Measurements from ENCODE around the gene EXPH5. TPM values are rescaled to one million over a fixed set of nuclear protein-coding genes. Genes with fewer than 3 reads are reported as not detected.

EXPH5 gene
- total and polyA plus RNA-seq, 9 of the 15 experiments (the other 6 are each of a cell fraction or from before 2014, with no cell fraction given): 1.3 to 8.5 (median 4.8) TPM

DNA sequence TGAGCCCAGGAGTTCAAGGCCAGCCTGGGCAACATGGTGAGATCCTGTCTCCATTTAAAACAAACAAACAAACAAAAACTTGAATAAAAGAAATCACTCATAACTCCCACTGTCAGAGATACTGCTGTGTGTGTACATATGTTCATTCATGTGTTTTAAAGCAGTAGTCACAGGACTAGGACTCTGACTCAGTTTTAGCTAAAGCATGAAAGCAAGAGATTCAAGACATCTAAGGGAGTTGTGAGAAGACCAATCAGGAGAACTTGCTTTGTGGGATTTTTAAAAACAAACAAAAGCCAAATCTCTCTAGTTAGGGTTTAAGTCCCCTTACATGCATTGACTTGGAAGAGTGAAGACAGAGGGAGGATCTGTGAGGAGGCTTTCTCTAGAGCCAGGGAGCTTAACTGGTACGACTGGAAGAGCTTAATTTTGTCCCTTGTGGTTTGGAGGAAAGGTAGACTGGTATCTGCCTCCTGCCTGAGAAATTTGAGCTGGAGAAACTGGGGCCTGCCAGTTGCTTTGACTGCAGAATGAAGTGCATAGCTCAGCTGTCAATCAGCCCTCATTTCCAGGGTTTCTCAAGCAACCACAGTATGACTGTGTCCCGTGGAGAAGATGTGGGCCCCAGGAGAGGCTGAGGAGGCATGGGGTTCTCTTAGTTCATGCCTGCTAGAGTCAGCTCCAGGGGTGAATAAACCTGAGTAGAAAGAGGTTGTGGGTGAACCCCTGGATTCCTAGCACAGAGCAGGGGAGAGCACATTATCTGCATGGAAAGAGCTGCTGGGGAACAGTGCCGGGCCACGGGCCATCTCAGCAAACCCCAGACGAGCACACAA, 30.6 kb downstream of the EXPH5 start:
- Histone ChIP-seq H3K27me3 (ENCODE audit: control insufficient read depth in 2 of 2, insufficient read depth in 2 of 2, low read length in 2 of 2) (no peaks in the 10 kb centered on the region), H3K27ac (ENCODE audit: extremely low read depth, low read depth, low read length) (no peak overlapping the region), H2AFZ (ENCODE audit: low read depth, low read length) (no peak overlapping the region), H4K20me1 (replicated peaks; ENCODE audit: control insufficient read depth, insufficient read depth, low read length) (no peaks in the 10 kb centered on the region), H3K4me1 (replicated peaks in 1 of 2; ENCODE audit: control insufficient read depth in 2 of 2, insufficient read depth in 2 of 2, low read length in 2 of 2) (no peaks in the 10 kb centered on the region), H3K4me2 (ENCODE audit: insufficient read depth, low read length) (no peak overlapping the region), H3K4me3 (no peak overlapping the region), H3K9ac (ENCODE audit: insufficient read depth in 1 of 2, low read depth in 2 of 2, low read length in 2 of 2) (0 out of 4 replicates have a peak overlapping the region, but pooled peaks of 1 of the 2 experiments have one; percentile 29), H3K9me3 (replicated peaks; ENCODE audit: control insufficient read depth, insufficient read depth, low read depth, low read length) (no peaks in the 10 kb centered on the region), H3K9me1 (ENCODE audit: control insufficient read depth, insufficient read depth, low read length) (no peaks in the 10 kb centered on the region), H3K36me3 (ENCODE audit: control insufficient read depth, insufficient read depth, low read length) (peaks cover 9% of the 10 kb centered on the region), H3K79me2 (ENCODE audit: control insufficient read depth, insufficient read depth, low read length) (no peaks in the 10 kb centered on the region)
- BruUV-seq (replicated peaks): no TSS peak
- in situ Hi-C loops (cut with MboI) (no loop called here), intact Hi-C loops (cut with micrococcal nuclease) (no loop called here)
- CTCF ChIA-PET (ENCODE audit: low intra/inter-chr PET ratio): no interaction called here
- FAIRE-seq: no peak
- WGBS (ENCODE audit: insufficient coverage, low coverage, missing lambda C conversion rate): 73% methylated on average over 4 of the region's 5 CpGs
- POLR2A ChIA-PET: interaction anchor here (1.0 to 1.4 kb wide), 3 partner anchors 9 to 25 kb away, joined by 3 to 6 read pairs (median 4); no protein-coding TSS in a partner anchor
- DNase-seq (ENCODE audit: extremely low read depth in 1 of 4, low spot score in 3 of 4): no peak
- TF ChIP-seq, protein P1, sequence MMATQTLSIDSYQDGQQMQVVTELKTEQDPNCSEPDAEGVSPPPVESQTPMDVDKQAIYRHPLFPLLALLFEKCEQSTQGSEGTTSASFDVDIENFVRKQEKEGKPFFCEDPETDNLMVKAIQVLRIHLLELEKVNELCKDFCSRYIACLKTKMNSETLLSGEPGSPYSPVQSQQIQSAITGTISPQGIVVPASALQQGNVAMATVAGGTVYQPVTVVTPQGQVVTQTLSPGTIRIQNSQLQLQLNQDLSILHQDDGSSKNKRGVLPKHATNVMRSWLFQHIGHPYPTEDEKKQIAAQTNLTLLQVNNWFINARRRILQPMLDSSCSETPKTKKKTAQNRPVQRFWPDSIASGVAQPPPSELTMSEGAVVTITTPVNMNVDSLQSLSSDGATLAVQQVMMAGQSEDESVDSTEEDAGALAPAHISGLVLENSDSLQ (IDR thresholded peaks at IDR 0.05): peak; percentile 82
- TF ChIP-seq, protein P2, sequence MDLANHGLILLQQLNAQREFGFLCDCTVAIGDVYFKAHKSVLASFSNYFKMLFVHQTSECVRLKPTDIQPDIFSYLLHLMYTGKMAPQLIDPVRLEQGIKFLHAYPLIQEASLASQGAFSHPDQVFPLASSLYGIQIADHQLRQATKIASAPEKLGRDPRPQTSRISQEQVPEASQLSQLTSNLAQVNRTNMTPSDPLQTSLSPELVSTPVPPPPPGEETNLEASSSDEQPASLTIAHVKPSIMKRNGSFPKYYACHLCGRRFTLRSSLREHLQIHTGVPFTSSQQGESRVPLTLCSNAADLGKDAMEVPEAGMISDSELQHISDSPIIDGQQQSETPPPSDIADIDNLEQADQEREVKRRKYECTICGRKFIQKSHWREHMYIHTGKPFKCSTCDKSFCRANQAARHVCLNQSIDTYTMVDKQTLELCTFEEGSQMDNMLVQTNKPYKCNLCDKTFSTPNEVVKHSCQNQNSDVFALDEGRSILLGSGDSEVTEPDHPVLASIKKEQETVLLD (IDR thresholded peaks at IDR 0.05): no peak
- ATAC-seq: peak; percentile 57
